GM18873 (cell line): Measurements from ENCODE around the gene PRLR.

ENCODE experiments used
- ATAC-seq: cut with Tn5 transposase; IDR thresholded peaks from one replicate; pipeline ENCODE4 v1.9.1; 2021; ENCODE audit warnings: mild to moderate bottlenecking, moderate library complexity, moderate number of reproducible peaks; ENCODE audit not compliant: unreplicated experiment, low FRiP score

Gene PRLR

GRCh38 chr5:35012796-35013195 lies 217.5 kb downstream of the PRLR start:
- no peak for ATAC-seq

GRCh38 chr5:35012365-35012764 lies 217.9 kb downstream of the PRLR start:
- no peak for ATAC-seq

- no peak for ATAC-seq
Measured at GRCh38 chr5:35010676-35011075, 219.6 kb downstream of the PRLR start.

GRCh38 chr5:35009657-35010056 lies 220.6 kb downstream of the PRLR start:
- no peak for ATAC-seq

- no peak for ATAC-seq
Measured at GRCh38 chr5:35009019-35009418, 221.3 kb downstream of the PRLR start.

- no peak for ATAC-seq
Measured at GRCh38 chr5:35004771-35005170, 225.5 kb downstream of the PRLR start.

- no peak for ATAC-seq
Measured at GRCh38 chr5:35004200-35004599, 226.1 kb downstream of the PRLR start.

- ATAC-seq: peak; percentile 66
Measured at GRCh38 chr5:35003018-35003957, 227.0 kb downstream of the PRLR start.

GRCh38 chr5:35002459-35002858 lies 227.8 kb downstream of the PRLR start:
- ATAC-seq: no peak

GRCh38 chr5:35001842-35002241 lies 228.4 kb downstream of the PRLR start:
- no peak for ATAC-seq
